Measurements from ENCODE around the gene CCDC28A.
A peak's percentile ranks its signal among the peaks of the same experiment; 100 is the strongest.

Gene CCDC28A

GRCh38 chr6:138795809-138796603, 22.4 kb downstream of the CCDC28A start, which contains the start of gene ECT2L:
Gene ECT2L, plus strand, starts transcription at chr6:138796087. Its CDS starts 17,188 bp downstream, at chr6:138813275.
- peak; percentile 58 for DNase-seq (ENCODE audit: low spot score)

- DNase-seq (ENCODE audit: low spot score), result no peak
Measured at GRCh38 chr6:138796771-138797170, 23.2 kb downstream of the CCDC28A start.

GRCh38 chr6:138797806-138798446, 24.4 kb downstream of the CCDC28A start:
- no peak for DNase-seq (ENCODE audit: low spot score)

GRCh38 chr6:138800377-138801150, 27.0 kb downstream of the CCDC28A start:
- DNase-seq (ENCODE audit: low spot score), result no peak

- DNase-seq (ENCODE audit: low spot score), result no peak
Measured at GRCh38 chr6:138803331-138803730, 29.8 kb downstream of the CCDC28A start.

GRCh38 chr6:138803861-138804260, 30.3 kb downstream of the CCDC28A start:
- no peak for DNase-seq (ENCODE audit: low spot score)

GRCh38 chr6:138805016-138805765, 31.6 kb downstream of the CCDC28A start:
- DNase-seq (ENCODE audit: low spot score), result no peak

GRCh38 chr6:138806889-138807288, 33.3 kb downstream of the CCDC28A start:
- DNase-seq (ENCODE audit: low spot score), result no peak

GRCh38 chr6:138809677-138810076, 36.1 kb downstream of the CCDC28A start:
- DNase-seq (ENCODE audit: low spot score), result no peak

- DNase-seq (ENCODE audit: low spot score), result no peak
Measured at GRCh38 chr6:138811866-138812265, 38.3 kb downstream of the CCDC28A start.

- no peak for DNase-seq (ENCODE audit: low spot score)
Measured at GRCh38 chr6:138814179-138814834, 40.7 kb downstream of the CCDC28A start.

GRCh38 chr6:138815221-138815620, 41.7 kb downstream of the CCDC28A start:
- DNase-seq (ENCODE audit: low spot score), result no peak

GRCh38 chr6:138815797-138816528, 42.4 kb downstream of the CCDC28A start:
- peak; percentile 46 for DNase-seq (ENCODE audit: low spot score)

- peak; percentile 52 for DNase-seq (ENCODE audit: low spot score)
Measured at GRCh38 chr6:138817799-138818198, 44.2 kb downstream of the CCDC28A start.

- DNase-seq (ENCODE audit: low spot score), result no peak
Measured at GRCh38 chr6:138818496-138819194, 45.1 kb downstream of the CCDC28A start.

- DNase-seq (ENCODE audit: low spot score), result no peak
Measured at GRCh38 chr6:138821519-138821918, 48.0 kb downstream of the CCDC28A start.

GRCh38 chr6:138824482-138825144, 51.0 kb downstream of the CCDC28A start:
- no peak for DNase-seq (ENCODE audit: low spot score)

- DNase-seq (ENCODE audit: low spot score), result no peak
Measured at GRCh38 chr6:138830248-138830647, 56.7 kb downstream of the CCDC28A start.

GRCh38 chr6:138832182-138832581, 58.6 kb downstream of the CCDC28A start:
- no peak for DNase-seq (ENCODE audit: low spot score)
